Fibroblast of villous mesenchyme (primary cell): ENCODE results near the gene HAO1. TPM values are rescaled to one million over a fixed set of nuclear protein-coding genes. Genes with fewer than 3 reads are reported as not detected.

Experiments
- DNase-seq: peaks from one replicate; pipeline ENCODE4 v3.0.0-alpha.2; 2010; ENCODE audit warnings: low read depth
- H3K4me3 ChIP-seq: 2 replicates; pipeline ENCODE4 v1.5.1; 2011; ENCODE audit warnings: low read depth, mild to moderate bottlenecking, low read length
- total RNA-seq: library from RNA; depleted of rRNA; stranded (reverse); fragments of >200 nt; gene quantifications from 2 replicates; pipeline ENCODE4 v1.2.3, GENCODE V29; 2012
- TF ChIP-seq, protein P1 (sequence below): IDR thresholded peaks from 2 replicates; pipeline ENCODE4 v1.5.1; 2012; ENCODE audit warnings: low read depth, mild to moderate bottlenecking, low read length; ENCODE audit not compliant: insufficient read depth

HAO1 gene
- total RNA-seq, 1 donor, result not detected

DNA sequence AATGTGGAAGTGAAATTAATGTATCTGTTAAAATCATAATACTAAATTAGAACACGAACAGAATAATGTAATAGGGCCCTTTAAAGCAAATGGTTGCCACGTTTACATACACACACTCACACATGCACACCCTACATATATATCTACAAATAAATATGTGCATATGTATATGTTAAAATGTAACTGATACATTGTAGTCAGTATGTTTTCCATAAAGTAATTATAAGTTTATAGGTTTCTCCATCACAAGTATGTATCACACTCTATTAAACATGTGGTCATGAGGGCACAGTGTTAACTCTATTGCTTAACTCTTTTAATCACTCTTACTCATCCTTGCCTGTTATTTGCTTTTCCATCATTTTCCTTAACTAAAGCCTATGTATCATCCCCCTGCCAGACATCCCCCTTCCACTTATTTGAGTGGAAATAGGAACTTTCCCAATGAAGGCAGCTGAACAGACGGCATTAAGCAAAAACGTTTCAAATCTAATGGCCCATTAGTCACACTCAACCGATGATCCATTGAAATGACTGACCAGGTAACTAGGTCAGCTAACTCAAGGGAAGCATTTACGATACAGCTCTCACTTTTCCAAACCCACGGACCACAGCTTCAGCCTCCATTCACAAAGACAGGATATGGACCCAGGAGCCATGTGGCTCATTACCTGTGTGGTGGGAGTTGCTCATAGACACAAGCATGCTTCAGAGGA, 89.3 kb downstream of the HAO1 start:
- TF ChIP-seq, protein P1, sequence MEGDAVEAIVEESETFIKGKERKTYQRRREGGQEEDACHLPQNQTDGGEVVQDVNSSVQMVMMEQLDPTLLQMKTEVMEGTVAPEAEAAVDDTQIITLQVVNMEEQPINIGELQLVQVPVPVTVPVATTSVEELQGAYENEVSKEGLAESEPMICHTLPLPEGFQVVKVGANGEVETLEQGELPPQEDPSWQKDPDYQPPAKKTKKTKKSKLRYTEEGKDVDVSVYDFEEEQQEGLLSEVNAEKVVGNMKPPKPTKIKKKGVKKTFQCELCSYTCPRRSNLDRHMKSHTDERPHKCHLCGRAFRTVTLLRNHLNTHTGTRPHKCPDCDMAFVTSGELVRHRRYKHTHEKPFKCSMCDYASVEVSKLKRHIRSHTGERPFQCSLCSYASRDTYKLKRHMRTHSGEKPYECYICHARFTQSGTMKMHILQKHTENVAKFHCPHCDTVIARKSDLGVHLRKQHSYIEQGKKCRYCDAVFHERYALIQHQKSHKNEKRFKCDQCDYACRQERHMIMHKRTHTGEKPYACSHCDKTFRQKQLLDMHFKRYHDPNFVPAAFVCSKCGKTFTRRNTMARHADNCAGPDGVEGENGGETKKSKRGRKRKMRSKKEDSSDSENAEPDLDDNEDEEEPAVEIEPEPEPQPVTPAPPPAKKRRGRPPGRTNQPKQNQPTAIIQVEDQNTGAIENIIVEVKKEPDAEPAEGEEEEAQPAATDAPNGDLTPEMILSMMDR, result no peak
- H3K4me3 ChIP-seq, result no peak overlapping the region
- DNase-seq, result peak; percentile 34

DNA sequence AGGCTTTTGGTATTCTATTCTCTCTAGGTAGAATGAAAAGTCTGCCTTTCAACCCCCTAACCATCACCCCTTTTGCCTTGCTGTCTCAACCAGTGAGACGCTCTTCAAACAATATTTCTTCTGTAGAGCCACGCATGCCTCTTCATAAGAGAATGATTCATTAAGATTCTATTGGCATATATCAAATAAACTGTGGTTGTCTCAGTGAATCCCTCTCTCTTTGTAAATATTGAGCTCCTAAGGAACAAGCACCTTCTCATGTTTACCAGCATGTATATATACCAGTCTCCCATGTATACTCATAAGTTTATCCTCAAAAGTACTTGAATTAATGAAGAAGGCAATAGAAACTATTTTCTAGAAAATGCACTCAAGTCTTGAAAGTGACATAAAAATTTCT, 90.6 kb downstream of the HAO1 start:
- no peak overlapping the region for H3K4me3 ChIP-seq
- no peak for DNase-seq
- TF ChIP-seq, protein P1, result no peak

DNA sequence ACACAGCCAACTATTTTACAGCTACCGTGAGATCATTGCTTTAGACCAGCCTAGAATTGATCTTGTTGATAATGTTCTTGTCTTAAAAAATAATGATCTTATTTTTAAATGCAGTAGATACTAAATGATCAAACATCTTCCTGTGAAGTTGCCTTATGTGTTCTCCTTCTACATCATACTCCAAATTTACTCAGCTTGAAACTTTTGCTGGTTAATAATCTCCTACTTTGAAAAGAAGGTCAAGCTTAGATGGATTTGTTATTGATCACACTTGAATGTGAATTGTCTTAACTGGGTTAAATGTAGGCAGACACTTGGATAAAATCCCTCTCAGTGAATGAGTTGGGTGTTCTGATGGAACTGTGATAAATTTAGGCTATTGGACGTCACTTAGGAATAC, 91.9 kb downstream of the HAO1 start:
- DNase-seq, result no peak
- TF ChIP-seq, protein P1, result no peak
- no peak overlapping the region for H3K4me3 ChIP-seq

DNA sequence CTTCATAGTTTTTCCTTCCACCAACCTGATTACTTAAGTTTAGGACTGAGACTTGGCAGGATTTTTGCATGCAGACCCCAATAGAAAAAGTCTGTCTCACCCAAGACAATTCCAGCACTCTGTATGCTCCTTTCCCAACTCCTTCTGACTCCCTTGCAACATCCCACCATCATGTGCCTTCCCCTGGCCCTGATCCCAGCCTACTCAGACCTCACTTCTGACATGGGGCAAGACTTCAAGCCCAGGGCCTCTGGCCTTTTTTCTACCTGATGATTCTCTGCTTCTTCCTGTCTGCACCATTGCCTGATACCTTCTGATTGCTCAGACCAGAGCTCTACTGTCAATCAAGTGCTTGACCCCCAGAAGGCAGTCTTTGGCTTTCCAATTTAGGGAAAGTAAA, 96.6 kb downstream of the HAO1 start:
- peak; percentile 80 for DNase-seq
- TF ChIP-seq, protein P1, result no peak
- no peak overlapping the region for H3K4me3 ChIP-seq

DNA sequence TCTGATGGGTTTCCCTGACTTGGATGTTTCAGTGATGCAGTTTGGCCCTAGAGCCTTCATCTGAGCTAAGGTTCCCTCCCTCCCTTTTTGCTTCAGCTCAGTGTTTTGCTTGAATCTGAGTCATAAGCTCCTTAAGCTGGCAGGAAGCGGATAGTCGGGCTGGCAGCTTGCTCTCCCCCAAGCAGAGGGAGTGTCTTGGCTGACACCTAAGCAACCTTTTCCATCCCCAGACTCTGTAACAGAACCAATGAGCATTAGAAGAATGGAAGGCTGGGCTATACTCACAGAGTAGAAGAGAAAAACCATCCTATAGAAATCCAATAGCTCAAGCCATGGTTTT, 98.3 kb downstream of the HAO1 start:
- peak; percentile 76 for DNase-seq
- TF ChIP-seq, protein P1, result no peak
- no peak overlapping the region for H3K4me3 ChIP-seq

DNA sequence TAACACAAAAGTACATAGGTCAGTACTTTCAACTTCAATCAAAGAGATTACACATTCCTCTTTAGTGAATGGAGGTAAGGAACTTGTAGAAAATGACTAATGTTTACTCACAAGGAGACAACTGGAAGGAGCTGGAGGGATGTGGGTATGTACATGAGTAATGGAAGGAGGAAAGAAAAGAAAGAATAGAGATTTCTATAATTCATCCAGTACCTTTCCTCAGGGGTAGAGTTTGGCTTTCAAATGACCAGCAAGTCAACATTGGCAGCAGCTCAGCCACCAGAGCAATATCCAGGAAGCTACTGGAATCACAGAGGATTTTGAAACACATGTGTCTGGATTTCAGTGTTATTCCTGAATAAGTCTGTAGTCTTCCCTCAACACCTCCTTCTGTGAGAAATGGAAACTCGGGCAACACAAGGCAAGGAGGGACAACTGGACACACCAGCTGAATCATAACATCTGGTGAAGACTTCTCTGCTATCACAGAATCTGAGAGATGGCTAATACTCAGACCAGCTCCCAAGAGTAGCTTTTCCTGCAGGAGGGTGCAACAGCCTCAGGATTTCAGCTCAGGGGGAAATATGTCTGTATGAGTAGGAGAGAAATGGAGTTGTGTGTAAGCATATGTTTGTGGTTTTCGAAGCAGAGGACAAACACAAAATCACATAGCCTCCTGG, 98.8 kb downstream of the HAO1 start:
- peak; percentile 23 for DNase-seq

More for the DNA sequence above, 98.8 kb downstream of the HAO1 start:
- no peak overlapping the region for H3K4me3 ChIP-seq
- TF ChIP-seq, protein P1, result no peak
